ENCODE data around the gene ITGA1. TPM values are rescaled to one million over a fixed set of nuclear protein-coding genes. Genes with fewer than 3 reads are reported as not detected.
"Not testable (repeated sequence)": the region's sequence is repeated elsewhere in the genome, so short reads cannot be mapped to it uniquely, and the experiment has no call there.

The ITGA1 gene
- 100 to 1,000 TPM; 132 to 152 TPM for total RNA-seq
- 10 to 100 TPM; 17.8 to 65.0 TPM for polyA plus RNA-seq
- long read RNA-seq, donor 1, full-length matches to known transcripts: 6 of 180 reads
- long read RNA-seq, donor 1, partial matches to known transcripts: 154 of 180 reads
- long read RNA-seq, donor 1, other reads (novel, unspliced or antisense): 20 of 180 reads
- long read RNA-seq, donor 2, full-length matches to known transcripts: 14 of 48 reads
- long read RNA-seq, donor 2, partial matches to known transcripts: 16 of 48 reads
- long read RNA-seq, donor 2, other reads (novel, unspliced or antisense): 18 of 48 reads

- Histone ChIP-seq H3K9me3 (ENCODE audit: control insufficient read depth, low read length) (no peaks in the 10 kb centered on the region), H3K27ac (ENCODE audit: low read depth in 1 of 2, low read length in 2 of 2) (peak within 1 kb of the TSS; percentile 93 to 98), H3K4me1 (ENCODE audit: control insufficient read depth in 1 of 2, insufficient read depth in 2 of 2, low read length in 2 of 2) (peaks cover 5 to 9% of the 10 kb centered on the region in 2 donors), H3K4me3 (ENCODE audit: low read length in 2 of 2) (peak within 1 kb of the TSS; percentile 86 to 93), H3K36me3 (ENCODE audit: control insufficient read depth in 1 of 2, insufficient read depth in 2 of 2, low read length in 1 of 2) (no peaks in the 10 kb centered on the region), H3K27me3 (ENCODE audit: control insufficient read depth in 1 of 2, insufficient read depth in 2 of 2, low read length in 1 of 2) (no peaks in the 10 kb centered on the region)
- DNase-seq: peak; percentile 88 to 94
- intact Hi-C loops (cut with DNase I): loop anchor here (1.0 to 10.0 kb wide), 6 partner anchors 94 to 307 kb away; no protein-coding TSS in a partner anchor
- WGBS, 2 donors: 0 to 1% methylated on average over 61 of the region's 61 CpGs
- ATAC-seq (ENCODE audit: low FRiP score): peak; percentile 94
Observed at GRCh38 chr5:52787600-52788504, at the start of gene ITGA1, which contains the start of gene PELO. Gene ITGA1, plus strand, starts transcription at chr5:52787916. Its CDS starts 438 bp downstream, at chr5:52788354. Gene PELO, plus strand, starts transcription at chr5:52787916. Its CDS starts 12,479 bp downstream, at chr5:52800395.

GRCh38 chr5:52738095-52738506, 49.6 kb upstream of the ITGA1 start:
- no peaks in the 10 kb centered on the region for H3K36me3 ChIP-seq (ENCODE audit: control insufficient read depth in 1 of 2, insufficient read depth in 2 of 2, low read length in 1 of 2)
- intact Hi-C loops (cut with DNase I): no loop called here
- ATAC-seq (ENCODE audit: low FRiP score) (no peak), DNase-seq (no peak)
- H3K9me3 ChIP-seq (ENCODE audit: control insufficient read depth, low read length): no peaks in the 10 kb centered on the region
- no peaks in the 10 kb centered on the region for H3K27me3 ChIP-seq (ENCODE audit: control insufficient read depth in 1 of 2, insufficient read depth in 2 of 2, low read length in 1 of 2)
- H3K27ac ChIP-seq (ENCODE audit: low read depth in 1 of 2, low read length in 2 of 2): no peak overlapping the region
- peaks cover 2% of the 10 kb centered on the region in 2 donors for H3K4me1 ChIP-seq (ENCODE audit: control insufficient read depth in 1 of 2, insufficient read depth in 2 of 2, low read length in 2 of 2)
- H3K4me3 ChIP-seq (ENCODE audit: low read length in 2 of 2): no peak overlapping the region

GRCh38 chr5:52740007-52740406, 47.7 kb upstream of the ITGA1 start:
- Histone ChIP-seq H3K36me3 (ENCODE audit: control insufficient read depth in 1 of 2, insufficient read depth in 2 of 2, low read length in 1 of 2) (no peaks in the 10 kb centered on the region), H3K9me3 (ENCODE audit: control insufficient read depth, low read length) (no peaks in the 10 kb centered on the region), H3K27ac (ENCODE audit: low read depth in 1 of 2, low read length in 2 of 2) (no peak overlapping the region), H3K4me3 (ENCODE audit: low read length in 2 of 2) (no peak overlapping the region), H3K27me3 (ENCODE audit: control insufficient read depth in 1 of 2, insufficient read depth in 2 of 2, low read length in 1 of 2) (no peaks in the 10 kb centered on the region), H3K4me1 (ENCODE audit: control insufficient read depth in 1 of 2, insufficient read depth in 2 of 2, low read length in 2 of 2) (peaks cover 2 to 4% of the 10 kb centered on the region in 2 donors)
- intact Hi-C loops (cut with DNase I): no loop called here
- ATAC-seq (ENCODE audit: low FRiP score) (no peak), DNase-seq (no peak)
- WGBS, 2 donors: 91 to 95% methylated on average over 2 of the region's 2 CpGs

GRCh38 chr5:52743012-52743411, 44.7 kb upstream of the ITGA1 start:
- no peak overlapping the region for H3K4me3 ChIP-seq (ENCODE audit: low read length in 2 of 2)
- intact Hi-C loops (cut with DNase I): no loop called here
- ATAC-seq (ENCODE audit: low FRiP score) (no peak), DNase-seq (no peak)
- H3K27ac ChIP-seq (ENCODE audit: low read depth in 1 of 2, low read length in 2 of 2): peak overlapping the region in 1 of 2 donors; percentile 28
- no peaks in the 10 kb centered on the region for H3K27me3 ChIP-seq (ENCODE audit: control insufficient read depth in 1 of 2, insufficient read depth in 2 of 2, low read length in 1 of 2)
- H3K36me3 ChIP-seq (ENCODE audit: control insufficient read depth in 1 of 2, insufficient read depth in 2 of 2, low read length in 1 of 2): no peaks in the 10 kb centered on the region
- no peaks in the 10 kb centered on the region for H3K9me3 ChIP-seq (ENCODE audit: control insufficient read depth, low read length)
- H3K4me1 ChIP-seq (ENCODE audit: control insufficient read depth in 1 of 2, insufficient read depth in 2 of 2, low read length in 2 of 2): peaks cover 2 to 4% of the 10 kb centered on the region in 2 donors
- WGBS, 2 donors: 24 to 35% methylated on average over 2 of the region's 2 CpGs

- DNase-seq: no peak
- no peaks in the 10 kb centered on the region for H3K36me3 ChIP-seq (ENCODE audit: control insufficient read depth in 1 of 2, insufficient read depth in 2 of 2, low read length in 1 of 2)
- ATAC-seq (ENCODE audit: low FRiP score): no peak
- 55 to 58% methylated on average over 3 of the region's 3 CpGs for WGBS, 2 donors
- no peaks in the 10 kb centered on the region for H3K27me3 ChIP-seq (ENCODE audit: control insufficient read depth in 1 of 2, insufficient read depth in 2 of 2, low read length in 1 of 2)
- no peak overlapping the region for H3K4me3 ChIP-seq (ENCODE audit: low read length in 2 of 2)
- no peak overlapping the region for H3K27ac ChIP-seq (ENCODE audit: low read depth in 1 of 2, low read length in 2 of 2)
- no peaks in the 10 kb centered on the region for H3K9me3 ChIP-seq (ENCODE audit: control insufficient read depth, low read length)
- peaks cover 2 to 4% of the 10 kb centered on the region in 2 donors for H3K4me1 ChIP-seq (ENCODE audit: control insufficient read depth in 1 of 2, insufficient read depth in 2 of 2, low read length in 2 of 2)
- intact Hi-C loops (cut with DNase I): no loop called here
Observed at GRCh38 chr5:52743529-52743928, 44.2 kb upstream of the ITGA1 start.

GRCh38 chr5:52743970-52744369, 43.7 kb upstream of the ITGA1 start:
- intact Hi-C loops (cut with DNase I): no loop called here

GRCh38 chr5:52744867-52745458, 42.8 kb upstream of the ITGA1 start:
- H3K27me3 ChIP-seq (ENCODE audit: control insufficient read depth in 1 of 2, insufficient read depth in 2 of 2, low read length in 1 of 2); H3K27ac ChIP-seq (ENCODE audit: low read depth in 1 of 2, low read length in 2 of 2); H3K4me3 ChIP-seq (ENCODE audit: low read length in 2 of 2); H3K4me1 ChIP-seq (ENCODE audit: control insufficient read depth in 1 of 2, insufficient read depth in 2 of 2, low read length in 2 of 2); H3K36me3 ChIP-seq (ENCODE audit: control insufficient read depth in 1 of 2, insufficient read depth in 2 of 2, low read length in 1 of 2); H3K9me3 ChIP-seq (ENCODE audit: control insufficient read depth, low read length); DNase-seq; intact Hi-C loops (cut with DNase I); ATAC-seq (ENCODE audit: low FRiP score): not testable (repeated sequence)
- WGBS, 2 donors: 95 to 98% methylated on average over 2 of the region's 2 CpGs

More at GRCh38 chr5:52743970-52744369, 43.7 kb upstream of the ITGA1 start:
- no peak overlapping the region for H3K4me3 ChIP-seq (ENCODE audit: low read length in 2 of 2)
- peaks cover 2 to 4% of the 10 kb centered on the region in 2 donors for H3K4me1 ChIP-seq (ENCODE audit: control insufficient read depth in 1 of 2, insufficient read depth in 2 of 2, low read length in 2 of 2)
- no peak overlapping the region for H3K27ac ChIP-seq (ENCODE audit: low read depth in 1 of 2, low read length in 2 of 2)
- H3K9me3 ChIP-seq (ENCODE audit: control insufficient read depth, low read length): no peaks in the 10 kb centered on the region
- ATAC-seq (ENCODE audit: low FRiP score) (peak; percentile 59), DNase-seq (no peak)
- no peaks in the 10 kb centered on the region for H3K27me3 ChIP-seq (ENCODE audit: control insufficient read depth in 1 of 2, insufficient read depth in 2 of 2, low read length in 1 of 2)
- H3K36me3 ChIP-seq (ENCODE audit: control insufficient read depth in 1 of 2, insufficient read depth in 2 of 2, low read length in 1 of 2): no peaks in the 10 kb centered on the region
- 0 to 9% methylated on average over 1 of the region's 1 CpG for WGBS, 2 donors

GRCh38 chr5:52746539-52746938, 41.2 kb upstream of the ITGA1 start:
- Histone ChIP-seq H3K27me3 (ENCODE audit: control insufficient read depth in 1 of 2, insufficient read depth in 2 of 2, low read length in 1 of 2) (no peaks in the 10 kb centered on the region), H3K36me3 (ENCODE audit: control insufficient read depth in 1 of 2, insufficient read depth in 2 of 2, low read length in 1 of 2) (no peaks in the 10 kb centered on the region), H3K4me3 (ENCODE audit: low read length in 2 of 2) (no peak overlapping the region), H3K9me3 (ENCODE audit: control insufficient read depth, low read length) (no peaks in the 10 kb centered on the region), H3K27ac (ENCODE audit: low read depth in 1 of 2, low read length in 2 of 2) (no peak overlapping the region), H3K4me1 (ENCODE audit: control insufficient read depth in 1 of 2, insufficient read depth in 2 of 2, low read length in 2 of 2) (peaks cover 2 to 4% of the 10 kb centered on the region in 2 donors)
- intact Hi-C loops (cut with DNase I): no loop called here
- WGBS, 2 donors: 58 to 63% methylated on average over 2 of the region's 2 CpGs
- ATAC-seq (ENCODE audit: low FRiP score) (no peak), DNase-seq (no peak)

Data from aorta (tissue), 5 donors.